GM19468 (cell line): ENCODE measurements around the gene SLU7.

Experiments
- ATAC-seq: cut with Tn5 transposase; IDR thresholded peaks from one replicate; pipeline ENCODE4 v1.9.1; 2021; ENCODE audit warnings: mild to moderate bottlenecking, moderate library complexity, moderate number of reproducible peaks; ENCODE audit not compliant: unreplicated experiment; ENCODE audit errors: extremely low read depth

The SLU7 gene

GRCh38 chr5:160370713-160371034, 48.2 kb downstream of the SLU7 start:
- no peak for ATAC-seq

DNA sequence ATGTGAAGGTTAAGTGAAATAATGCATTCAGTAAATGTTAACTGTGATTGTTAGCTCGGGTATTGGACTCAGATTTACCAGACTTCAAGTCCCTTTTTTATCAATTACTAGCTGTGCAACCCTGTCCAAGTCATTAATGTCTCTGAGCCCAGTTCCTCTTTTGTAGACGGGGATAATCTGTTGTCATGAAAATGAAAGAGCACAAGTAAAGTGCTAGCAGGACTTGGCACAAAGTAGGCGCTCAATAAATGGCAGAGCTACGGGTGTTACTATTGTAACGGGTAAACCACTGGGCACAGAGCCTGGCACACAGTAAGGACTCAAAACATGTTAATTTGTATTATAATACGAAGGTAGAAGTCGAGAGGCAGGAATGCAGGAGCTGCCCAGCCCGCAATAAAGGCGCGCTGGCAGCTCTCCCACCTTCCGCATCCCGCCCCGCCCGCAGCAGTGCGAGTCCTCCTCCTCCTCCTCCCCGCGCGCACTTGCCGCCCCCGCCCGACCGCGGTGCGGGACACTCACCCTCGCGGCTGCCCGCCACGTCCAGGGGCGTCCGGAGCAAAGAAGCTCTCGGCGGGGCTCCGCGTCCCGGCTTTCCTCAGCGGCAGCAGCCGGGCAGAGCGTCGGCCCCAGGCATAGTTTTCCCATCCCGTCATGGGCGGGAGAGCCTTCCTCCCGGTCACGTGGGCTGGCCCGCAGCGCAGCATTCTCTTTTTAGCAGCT, 48.7 kb downstream of the SLU7 start, which contains the start of gene C1QTNF2:
Gene C1QTNF2 (minus strand): TSS at position 637 of the 723 bp plus-strand sequence. CDS start 15,615 bp downstream, outside the sequence.
- ATAC-seq, result no peak

DNA sequence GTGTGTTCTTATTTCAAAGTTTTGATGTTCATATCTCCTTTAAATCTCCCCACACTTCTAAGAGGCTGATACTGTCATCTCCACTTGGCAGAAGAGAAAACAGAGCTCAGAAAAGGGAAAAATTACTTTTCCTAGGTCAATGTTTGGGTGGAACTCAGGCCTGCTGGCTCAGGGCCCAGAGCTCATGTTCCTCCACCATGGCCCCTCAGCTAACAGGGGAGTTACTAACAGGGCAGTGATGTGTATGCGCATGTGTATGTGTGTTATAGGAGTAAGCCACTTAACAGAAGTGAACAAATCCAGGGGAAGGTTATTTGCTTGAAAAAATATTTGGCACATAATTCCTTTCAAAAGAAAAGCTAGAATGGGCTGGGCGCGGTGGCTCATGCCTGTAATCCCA, 51.0 kb downstream of the SLU7 start:
- no peak for ATAC-seq

GRCh38 chr5:160367261-160367660, 51.6 kb downstream of the SLU7 start:
- no peak for ATAC-seq

GRCh38 chr5:160366230-160366629, 52.7 kb downstream of the SLU7 start:
- no peak for ATAC-seq

- no peak for ATAC-seq
Observed at GRCh38 chr5:160363660-160364395, 55.1 kb downstream of the SLU7 start.

- no peak for ATAC-seq
Observed at GRCh38 chr5:160363211-160363610, 55.7 kb downstream of the SLU7 start.

DNA sequence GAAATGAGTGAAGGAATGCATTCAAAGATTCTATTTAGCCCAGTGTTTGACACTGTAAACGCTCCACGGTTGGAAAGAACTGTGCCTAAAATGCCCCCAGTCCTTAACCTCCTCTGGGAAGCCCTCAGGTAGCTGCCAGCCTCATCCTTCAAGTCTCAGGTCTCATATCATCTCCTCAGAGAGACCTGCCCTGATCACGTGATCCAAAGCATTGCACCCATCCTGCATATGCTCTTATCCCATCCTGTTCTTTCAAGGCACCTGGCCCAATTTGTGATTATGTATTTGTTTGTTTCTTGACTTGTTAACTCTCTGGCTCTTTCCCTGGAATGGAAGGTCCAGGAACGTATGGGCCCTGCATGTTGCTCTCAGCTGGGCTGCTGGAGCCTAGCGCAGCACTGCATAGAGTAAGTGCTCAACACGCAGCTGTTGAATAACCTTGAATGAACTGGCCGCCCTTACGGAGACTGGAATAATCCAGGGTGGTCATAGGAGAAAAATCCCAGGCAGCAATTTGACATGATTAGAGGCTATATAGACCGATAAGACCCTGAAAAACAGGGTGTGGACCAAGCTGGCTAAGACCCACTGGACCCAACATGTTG, 57.2 kb downstream of the SLU7 start:
- ATAC-seq, result no peak

GRCh38 chr5:160360310-160360709, 58.6 kb downstream of the SLU7 start:
- no peak for ATAC-seq

GRCh38 chr5:160359816-160360215, 59.1 kb downstream of the SLU7 start:
- ATAC-seq, result no peak

DNA sequence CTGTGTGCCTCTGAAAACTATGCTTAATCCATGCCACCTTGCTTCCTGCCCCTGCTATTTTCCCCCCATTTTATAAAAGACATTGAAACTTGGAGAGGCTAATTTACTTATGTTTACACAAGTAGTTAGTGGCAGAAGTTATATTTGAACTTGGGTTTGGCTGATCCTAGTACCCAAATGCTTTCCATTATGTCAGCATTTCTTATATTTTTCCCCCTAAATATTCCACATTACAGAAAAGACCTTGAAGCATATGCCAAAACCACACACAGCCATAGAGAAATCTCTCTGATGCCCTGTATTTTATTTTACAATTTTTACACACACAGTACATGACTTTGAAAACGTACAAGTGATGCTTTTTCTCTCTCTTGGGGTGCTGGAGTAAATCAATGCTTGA, 59.6 kb downstream of the SLU7 start:
- no peak for ATAC-seq

DNA sequence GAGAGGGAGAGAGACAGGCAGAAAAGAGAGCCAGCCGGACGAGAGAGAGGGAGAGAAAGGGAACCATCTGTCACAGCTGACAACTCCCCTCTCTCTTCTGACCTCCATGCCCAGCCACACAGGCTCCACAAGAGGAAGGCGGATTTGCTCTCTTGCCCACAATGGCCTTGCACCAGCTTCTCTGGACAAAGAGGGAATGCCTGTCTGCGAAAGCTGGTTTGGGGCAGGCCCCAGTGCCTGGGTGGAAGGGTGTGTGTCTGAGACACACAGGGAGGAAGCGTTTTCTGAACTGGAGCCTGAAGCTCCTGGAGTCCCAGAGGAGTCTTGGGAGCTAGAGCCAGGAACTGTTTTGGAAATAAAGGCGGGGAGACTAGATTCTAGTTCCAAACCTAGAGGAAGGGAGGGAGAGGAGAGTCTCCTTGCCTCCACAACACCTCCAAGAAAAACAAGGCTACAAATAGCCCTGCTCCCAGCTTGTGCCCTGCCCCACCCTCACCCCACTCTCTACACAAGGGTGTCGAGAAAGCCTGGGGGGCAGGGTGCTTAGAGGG, 60.9 kb downstream of the SLU7 start:
- ATAC-seq, result no peak

- no peak for ATAC-seq
Observed at GRCh38 chr5:160357394-160357793, 61.5 kb downstream of the SLU7 start.

DNA sequence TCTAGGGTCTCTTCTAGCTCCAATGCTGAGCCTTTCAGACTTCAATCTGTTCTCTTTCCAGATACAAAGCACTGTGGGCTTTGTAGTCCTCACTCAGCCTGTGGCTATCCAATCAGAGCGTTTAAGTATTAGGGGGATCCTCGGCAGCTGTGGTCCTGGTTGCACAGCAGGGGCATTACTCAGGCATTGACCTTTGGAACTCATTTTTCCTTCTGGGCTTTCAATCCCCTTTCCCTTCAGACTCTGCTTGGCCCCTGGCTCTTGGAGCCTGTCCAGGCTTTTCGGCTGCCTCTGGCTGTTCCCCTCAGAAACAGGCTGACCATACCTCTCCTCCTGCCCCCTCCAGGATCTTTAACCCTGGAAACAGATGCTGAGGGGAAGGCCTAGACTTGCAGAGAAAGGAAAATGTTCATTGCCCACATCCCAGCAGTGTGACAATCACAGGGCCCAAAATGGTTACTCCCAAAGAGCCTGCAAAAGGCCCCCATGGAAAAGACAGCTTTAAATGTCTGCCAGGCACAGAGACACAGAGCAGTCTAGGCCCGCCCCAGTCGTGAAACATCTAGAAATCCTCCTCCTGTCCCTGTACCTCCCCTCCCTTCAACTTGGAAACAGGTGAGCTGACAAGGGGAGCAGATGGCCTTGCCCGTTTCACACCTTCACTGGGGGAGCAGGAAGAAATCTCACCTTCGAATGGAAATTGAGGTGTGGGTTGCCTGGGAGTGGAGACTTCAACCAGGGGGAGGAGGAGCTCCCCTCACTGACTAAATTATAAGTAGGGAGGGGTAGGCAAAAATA, 62.1 kb downstream of the SLU7 start:
- ATAC-seq, result no peak

DNA sequence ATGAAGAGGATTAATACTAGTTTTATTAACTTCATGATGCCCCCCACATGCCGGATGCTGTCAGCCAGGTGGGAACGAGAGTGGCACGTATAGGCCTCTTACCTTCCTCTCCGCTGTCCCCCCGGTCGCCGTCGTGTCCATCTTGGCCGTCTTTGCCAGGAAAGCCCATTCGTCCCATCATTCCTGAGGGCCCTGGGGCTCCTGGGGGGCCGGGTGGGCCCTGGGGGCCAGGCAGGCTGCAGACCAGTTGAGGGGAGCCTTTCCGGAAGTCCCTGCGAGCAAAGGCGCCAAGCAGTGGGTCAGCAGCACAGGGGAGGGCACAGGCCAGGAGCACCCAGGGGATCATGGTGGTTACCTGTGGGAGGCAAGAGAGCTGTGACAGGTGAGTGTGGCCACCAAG, 64.2 kb downstream of the SLU7 start:
- no peak for ATAC-seq

- ATAC-seq, result no peak
Observed at GRCh38 chr5:160353379-160353778, 65.5 kb downstream of the SLU7 start.

- ATAC-seq, result no peak
Observed at GRCh38 chr5:160352308-160352707, 66.6 kb downstream of the SLU7 start.
